HG02870 (cell line): ENCODE measurements around the gene RESP18.

Experiments
- ATAC-seq: cut with Tn5 transposase; IDR thresholded peaks from one replicate; pipeline ENCODE4 v1.9.1; 2021; ENCODE audit warnings: mild to moderate bottlenecking, moderate library complexity; ENCODE audit not compliant: unreplicated experiment

Gene RESP18

GRCh38 chr2:219279151-219279915 lies 53.2 kb downstream of the RESP18 start, which contains the start of gene DNAJB2:
DNAJB2 (plus strand) TSS chr2:219279366; CDS start chr2:219279834, 468 bp downstream.
- peak; percentile 86 for ATAC-seq

DNA sequence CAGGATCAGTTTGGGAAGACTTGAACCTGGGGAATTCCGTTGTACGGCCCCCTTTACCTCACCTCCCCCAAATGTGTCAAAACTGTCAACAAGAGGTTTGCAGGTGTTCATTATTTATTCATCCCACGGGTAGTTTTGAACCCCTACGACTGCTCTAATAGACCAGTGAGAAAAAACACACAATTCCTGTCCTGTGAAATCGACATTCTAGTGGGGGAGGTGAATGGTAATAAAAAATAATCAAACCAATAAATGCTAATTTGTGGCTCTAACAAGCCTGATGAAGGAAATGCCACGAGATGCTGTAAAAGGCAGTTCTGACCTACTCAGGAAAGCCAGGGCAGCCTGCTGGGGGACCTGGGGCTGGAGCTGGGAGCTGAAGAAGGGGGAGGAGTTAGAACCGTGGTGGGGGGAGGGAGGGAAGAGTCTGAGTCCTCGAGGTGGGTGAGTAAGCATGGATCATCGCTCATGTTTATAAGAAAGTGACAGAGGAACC lies 53.8 kb downstream of the RESP18 start:
- no peak for ATAC-seq

DNA sequence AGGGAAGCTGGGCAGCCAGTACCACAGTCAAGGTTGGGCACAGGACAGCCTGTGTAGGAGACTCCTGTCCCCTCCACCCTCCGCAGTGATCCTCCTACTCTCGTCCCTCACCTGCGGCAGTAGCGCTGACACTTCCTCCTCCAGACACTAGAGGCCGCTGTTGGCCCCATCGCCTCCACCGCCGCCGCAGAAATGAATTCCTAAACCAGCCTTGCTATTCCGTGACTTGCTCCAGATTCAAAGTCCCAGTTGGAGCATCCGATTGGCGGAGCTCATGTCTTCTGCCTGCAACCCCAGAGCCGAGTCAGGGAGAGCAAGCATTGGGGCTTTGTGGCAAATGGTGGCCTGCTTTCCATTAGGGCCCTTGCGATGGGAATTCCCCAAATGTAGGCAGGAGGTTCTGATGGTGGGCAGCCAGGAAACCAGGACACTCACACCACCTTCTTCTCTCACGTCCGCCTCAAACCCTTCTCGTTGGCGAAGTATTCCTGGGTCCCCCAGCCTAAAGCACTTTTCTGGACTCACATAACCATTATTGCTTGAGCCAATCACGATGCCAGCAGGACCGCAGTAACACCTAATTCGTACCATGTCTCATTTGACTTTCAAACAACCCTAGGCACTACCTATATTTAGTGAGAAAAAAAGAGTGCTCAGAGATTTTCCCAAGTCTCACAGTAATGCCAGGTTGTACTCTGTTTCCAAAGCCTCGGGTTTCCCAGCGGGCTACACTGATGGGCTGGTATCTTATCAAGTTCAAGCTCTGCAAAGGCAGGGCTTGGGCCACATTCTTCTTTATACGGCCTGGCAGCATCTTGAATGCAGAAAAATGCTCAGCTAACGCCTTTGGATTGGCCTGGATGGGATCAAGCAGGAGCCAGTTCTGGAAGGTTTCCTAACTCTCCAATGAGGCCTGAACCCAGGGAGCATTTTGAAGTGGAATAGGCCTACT lies 54.6 kb downstream of the RESP18 start:
- ATAC-seq, result peak; percentile 26
